ENCODE results near the gene NUMB. TPM values are rescaled to one million over a fixed set of nuclear protein-coding genes. Genes with fewer than 3 reads are reported as not detected.
A peak's percentile ranks its signal among the peaks of the same experiment; 100 is the strongest.

Gene NUMB
- total RNA-seq, 1 experiment from 2014 or later, result 81.5 TPM

- peak overlapping the region; percentile 77 for H3K27ac Mint-ChIP-seq (ENCODE audit: low read depth, unreplicated experiment)
- peak; percentile 98 for DNase-seq (ENCODE audit: unreplicated experiment)
- peaks cover 36% of the 10 kb centered on the region for H3K4me1 Mint-ChIP-seq (ENCODE audit: insufficient read depth, unreplicated experiment)
- no TSS peak for BruUV-seq (replicated peaks)
- TF ChIP-seq, protein P1, sequence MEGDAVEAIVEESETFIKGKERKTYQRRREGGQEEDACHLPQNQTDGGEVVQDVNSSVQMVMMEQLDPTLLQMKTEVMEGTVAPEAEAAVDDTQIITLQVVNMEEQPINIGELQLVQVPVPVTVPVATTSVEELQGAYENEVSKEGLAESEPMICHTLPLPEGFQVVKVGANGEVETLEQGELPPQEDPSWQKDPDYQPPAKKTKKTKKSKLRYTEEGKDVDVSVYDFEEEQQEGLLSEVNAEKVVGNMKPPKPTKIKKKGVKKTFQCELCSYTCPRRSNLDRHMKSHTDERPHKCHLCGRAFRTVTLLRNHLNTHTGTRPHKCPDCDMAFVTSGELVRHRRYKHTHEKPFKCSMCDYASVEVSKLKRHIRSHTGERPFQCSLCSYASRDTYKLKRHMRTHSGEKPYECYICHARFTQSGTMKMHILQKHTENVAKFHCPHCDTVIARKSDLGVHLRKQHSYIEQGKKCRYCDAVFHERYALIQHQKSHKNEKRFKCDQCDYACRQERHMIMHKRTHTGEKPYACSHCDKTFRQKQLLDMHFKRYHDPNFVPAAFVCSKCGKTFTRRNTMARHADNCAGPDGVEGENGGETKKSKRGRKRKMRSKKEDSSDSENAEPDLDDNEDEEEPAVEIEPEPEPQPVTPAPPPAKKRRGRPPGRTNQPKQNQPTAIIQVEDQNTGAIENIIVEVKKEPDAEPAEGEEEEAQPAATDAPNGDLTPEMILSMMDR (IDR thresholded peaks at IDR 0.05; ENCODE audit: unreplicated experiment), result no peak
- POLR2A ChIA-PET, result interaction anchor here (0.7 to 1.8 kb wide), 17 partner anchors 8 to 502 kb away, joined by 3 to 8 read pairs (median 4); partner anchors contain the start of genes PTGR2 and RIOX1
- H3K9me3 Mint-ChIP-seq (ENCODE audit: unreplicated experiment), result no peaks in the 10 kb centered on the region
- intact Hi-C loops (cut with micrococcal nuclease), result loop anchor here (5.0 kb wide), 1 partner anchor 151 kb away; no protein-coding TSS in a partner anchor
- H3K36me3 Mint-ChIP-seq (ENCODE audit: insufficient read depth, unreplicated experiment), result no peaks in the 10 kb centered on the region
- CTCF ChIA-PET, result interaction anchor here (0.6 to 2.5 kb wide), 3 partner anchors 9 to 168 kb away, joined by 3 to 14 read pairs (median 14); no protein-coding TSS in a partner anchor
- H3K27me3 Mint-ChIP-seq (ENCODE audit: insufficient read depth, unreplicated experiment), result no peaks in the 10 kb centered on the region
- peak overlapping the region; percentile 28 for H3K4me3 Mint-ChIP-seq (ENCODE audit: unreplicated experiment)
Observed at GRCh38 chr14:73463411-73463810, 5.1 kb upstream of the NUMB start.

DNA sequence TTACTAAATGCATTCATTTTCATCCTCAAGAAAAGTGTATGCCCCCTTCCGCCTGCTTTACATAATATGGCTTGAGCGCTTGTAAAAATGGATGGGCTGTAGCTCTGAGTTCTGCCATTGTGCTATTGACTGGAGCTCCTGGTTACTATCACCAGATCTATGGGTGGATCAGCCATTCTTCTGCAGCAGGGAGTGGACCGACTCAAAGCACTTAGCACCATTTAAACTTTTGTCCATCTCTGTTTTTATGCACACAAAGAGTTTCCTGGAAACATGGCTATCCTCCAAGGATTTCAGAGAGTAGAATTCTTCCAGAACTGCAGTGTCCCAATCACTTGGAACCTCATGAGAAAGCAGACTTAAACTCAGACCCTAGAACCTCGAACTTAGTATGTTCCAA, 4.5 kb upstream of the NUMB start:
- intact Hi-C loops (cut with micrococcal nuclease), result loop anchor here (5.0 kb wide), 1 partner anchor 151 kb away; no protein-coding TSS in a partner anchor
- no peaks in the 10 kb centered on the region for H3K9me3 Mint-ChIP-seq (ENCODE audit: unreplicated experiment)
- ChIA-PET POLR2A (interaction anchor here (0.8 to 1.8 kb wide), 18 partner anchors 8 to 501 kb away, joined by 3 to 8 read pairs (median 3); partner anchors contain the start of genes PTGR2 and RIOX1), CTCF (interaction anchor here (0.6 to 2.5 kb wide), 4 partner anchors 10 to 290 kb away, joined by 3 to 14 read pairs (median 8); no protein-coding TSS in a partner anchor)
- peak overlapping the region; percentile 28 for H3K4me3 Mint-ChIP-seq (ENCODE audit: unreplicated experiment)
- no peaks in the 10 kb centered on the region for H3K27me3 Mint-ChIP-seq (ENCODE audit: insufficient read depth, unreplicated experiment)
- no TSS peak for BruUV-seq (replicated peaks)
- H3K4me1 Mint-ChIP-seq (ENCODE audit: insufficient read depth, unreplicated experiment), result peaks cover 36% of the 10 kb centered on the region
- no peak for DNase-seq (ENCODE audit: unreplicated experiment)
- TF ChIP-seq, protein P1 (IDR thresholded peaks at IDR 0.05; ENCODE audit: unreplicated experiment), result no peak
- H3K27ac Mint-ChIP-seq (ENCODE audit: low read depth, unreplicated experiment), result peak overlapping the region; percentile 77
- H3K36me3 Mint-ChIP-seq (ENCODE audit: insufficient read depth, unreplicated experiment), result no peaks in the 10 kb centered on the region

DNA sequence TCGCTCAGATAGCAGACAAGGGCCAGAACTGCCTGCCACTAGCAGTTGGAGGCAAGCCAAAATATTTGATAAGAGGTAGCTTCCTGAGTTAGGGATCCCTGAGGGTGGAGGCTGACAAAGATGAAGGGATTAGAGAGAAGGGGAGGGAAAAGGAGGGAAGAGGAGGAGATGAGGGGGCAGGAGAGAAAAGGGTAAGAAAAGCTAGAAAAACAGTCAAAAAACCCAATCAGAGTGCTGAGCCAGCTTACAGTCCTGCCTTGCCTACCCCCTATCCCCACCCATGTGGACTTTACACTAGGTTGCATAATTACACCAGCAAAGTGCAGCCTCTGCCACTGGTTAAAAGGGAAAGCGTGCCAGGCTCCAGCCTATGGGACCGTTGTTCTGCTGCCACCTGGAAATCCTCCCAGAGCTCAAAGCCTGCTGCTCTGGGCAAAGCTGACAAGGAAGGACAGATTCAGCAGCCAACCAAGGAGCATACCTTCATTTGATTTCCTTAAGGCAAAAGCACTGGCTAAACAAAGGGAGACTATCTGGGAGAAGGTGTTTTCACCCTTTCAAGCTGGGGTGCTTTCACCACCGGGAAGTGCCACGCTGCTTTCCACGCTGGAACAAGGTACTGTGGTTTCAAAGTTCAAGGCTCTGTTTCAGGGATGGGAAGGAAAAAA, 3.8 kb upstream of the NUMB start:
- TF ChIP-seq, protein P1 (IDR thresholded peaks at IDR 0.05; ENCODE audit: unreplicated experiment), result no peak
- intact Hi-C loops (cut with micrococcal nuclease), result loop anchor here (5.0 kb wide), 1 partner anchor 150 kb away; no protein-coding TSS in a partner anchor
- Mint-ChIP-seq H3K4me3 (ENCODE audit: unreplicated experiment) (peak overlapping the region; percentile 39), H3K9me3 (ENCODE audit: unreplicated experiment) (no peaks in the 10 kb centered on the region), H3K27ac (ENCODE audit: low read depth, unreplicated experiment) (peak overlapping the region; percentile 50), H3K36me3 (ENCODE audit: insufficient read depth, unreplicated experiment) (peaks cover 2% of the 10 kb centered on the region), H3K27me3 (ENCODE audit: insufficient read depth, unreplicated experiment) (no peaks in the 10 kb centered on the region), H3K4me1 (ENCODE audit: insufficient read depth, unreplicated experiment) (peaks cover 36% of the 10 kb centered on the region)
- ChIA-PET CTCF (interaction anchor here (0.6 to 2.5 kb wide), 4 partner anchors 10 to 289 kb away, joined by 3 to 15 read pairs (median 8); no protein-coding TSS in a partner anchor), POLR2A (interaction anchor here (0.8 to 1.7 kb wide), 12 partner anchors 12 to 500 kb away, joined by 3 to 6 read pairs (median 3); partner anchors contain the start of gene RIOX1)
- no TSS peak for BruUV-seq (replicated peaks)
- DNase-seq (ENCODE audit: unreplicated experiment), result peak; percentile 85

- intact Hi-C loops (cut with micrococcal nuclease), result loop anchor here (5.0 kb wide), 1 partner anchor 149 kb away; no protein-coding TSS in a partner anchor
- no peaks in the 10 kb centered on the region for H3K9me3 Mint-ChIP-seq (ENCODE audit: unreplicated experiment)
- TF ChIP-seq, protein P1 (IDR thresholded peaks at IDR 0.05; ENCODE audit: unreplicated experiment), result no peak
- no peak overlapping the region for H3K27ac Mint-ChIP-seq (ENCODE audit: low read depth, unreplicated experiment)
- ChIA-PET POLR2A (interaction anchor here (0.8 to 2.6 kb wide), 6 partner anchors 12 to 326 kb away, joined by 3 to 10 read pairs (median 3); partner anchors contain the start of genes PNMA1 and RIOX1), CTCF (interaction anchor here (2.4 to 2.5 kb wide), 2 partner anchors 11 to 166 kb away, joined by 14 to 15 read pairs; no protein-coding TSS in a partner anchor)
- no peaks in the 10 kb centered on the region for H3K27me3 Mint-ChIP-seq (ENCODE audit: insufficient read depth, unreplicated experiment)
- BruUV-seq (replicated peaks), result no TSS peak
- no peak for DNase-seq (ENCODE audit: unreplicated experiment)
- peaks cover 4% of the 10 kb centered on the region for H3K36me3 Mint-ChIP-seq (ENCODE audit: insufficient read depth, unreplicated experiment)
- H3K4me3 Mint-ChIP-seq (ENCODE audit: unreplicated experiment), result no peak overlapping the region
- H3K4me1 Mint-ChIP-seq (ENCODE audit: insufficient read depth, unreplicated experiment), result peaks cover 36% of the 10 kb centered on the region
Observed at GRCh38 chr14:73461478-73462047, 3.2 kb upstream of the NUMB start.
